Pulmonary artery endothelial cell (primary cell): ENCODE results near the gene MUC22. TPM values are rescaled to one million over a fixed set of nuclear protein-coding genes. Genes with fewer than 3 reads are reported as not detected.
"Not testable (repeated sequence)": the region's sequence is repeated elsewhere in the genome, so short reads cannot be mapped to it uniquely, and the experiment has no call there.

ENCODE experiments used
- DNase-seq: peaks from one replicate; pipeline ENCODE4 v3.0.0-alpha.2; 2011; ENCODE audit warnings: low read depth, low spot score
- total RNA-seq: library from RNA; depleted of rRNA; stranded (reverse); fragments of >200 nt; gene quantifications from 2 replicates; pipeline ENCODE4 v1.2.3, GENCODE V29; 2014

MUC22 gene
- total RNA-seq, 1 donor from 2014 or later, result not detected

- DNase-seq, result no peak
Observed at GRCh38 chr6:30997301-30997700, 13.0 kb upstream of the MUC22 start.

- DNase-seq, result no peak
Observed at GRCh38 chr6:30998785-30999184, 11.5 kb upstream of the MUC22 start.

GRCh38 chr6:31000067-31000860 is 10.0 kb upstream of the MUC22 start:
- not testable (repeated sequence) for DNase-seq

- DNase-seq, result no peak
Observed at GRCh38 chr6:31001281-31001888, 8.9 kb upstream of the MUC22 start.

- no peak for DNase-seq
Observed at GRCh38 chr6:31002471-31002870, 7.8 kb upstream of the MUC22 start.

GRCh38 chr6:31004794-31005193 is 5.5 kb upstream of the MUC22 start:
- DNase-seq, result no peak

GRCh38 chr6:31005249-31006020 is 4.8 kb upstream of the MUC22 start:
- DNase-seq, result no peak

- no peak for DNase-seq
Observed at GRCh38 chr6:31007694-31008093, 2.6 kb upstream of the MUC22 start.

- DNase-seq, result no peak
Observed at GRCh38 chr6:31008165-31008564, 2.1 kb upstream of the MUC22 start.

- no peak for DNase-seq
Observed at GRCh38 chr6:31009731-31010130, 543 bp upstream of the MUC22 start.

- DNase-seq, result no peak
Observed at GRCh38 chr6:31011153-31011552, 879 bp downstream of the MUC22 start.

GRCh38 chr6:31016659-31017299 is 6.5 kb downstream of the MUC22 start:
- DNase-seq, result no peak

- DNase-seq, result not testable (repeated sequence)
Observed at GRCh38 chr6:31017436-31017835, 7.2 kb downstream of the MUC22 start.

- no peak for DNase-seq
Observed at GRCh38 chr6:31020057-31020456, 9.8 kb downstream of the MUC22 start.

GRCh38 chr6:31020631-31021255 is 10.5 kb downstream of the MUC22 start:
- DNase-seq, result not testable (repeated sequence)

- DNase-seq, result not testable (repeated sequence)
Observed at GRCh38 chr6:31021705-31022531, 11.6 kb downstream of the MUC22 start.

- DNase-seq, result no peak
Observed at GRCh38 chr6:31025595-31025994, 15.3 kb downstream of the MUC22 start.

- DNase-seq, result no peak
Observed at GRCh38 chr6:31031095-31031494, 20.8 kb downstream of the MUC22 start.

GRCh38 chr6:31033075-31033474 is 22.8 kb downstream of the MUC22 start:
- no peak for DNase-seq

- no peak for DNase-seq
Observed at GRCh38 chr6:31035862-31036497, 25.7 kb downstream of the MUC22 start.
